ENCODE data around the gene APOC1. TPM values are rescaled to one million over a fixed set of nuclear protein-coding genes. Genes with fewer than 3 reads are reported as not detected.
A peak's percentile ranks its signal among the peaks of the same experiment; 100 is the strongest.
"Not testable (repeated sequence)": the region's sequence is repeated elsewhere in the genome, so short reads cannot be mapped to it uniquely, and the experiment has no call there.

Gene APOC1
- total RNA-seq, 1 experiment from 2014 or later, result 31.1 TPM

- Histone ChIP-seq H3F3A (ENCODE audit: insufficient read depth, low read depth) (no peaks in the 10 kb centered on the region; the same call in 1 of the 2 replicates), H3K79me2 (ENCODE audit: low read depth) (no peaks in the 10 kb centered on the region), H3K4me3 (no peak overlapping the region), H4K20me1 (ENCODE audit: insufficient read depth) (no peaks in the 10 kb centered on the region), H3K4me2 (no peak overlapping the region), H3K27me3 (ENCODE audit: insufficient read depth, low read depth) (0 out of 2 replicates have a peak, but pooled peaks cover 5% of the 10 kb centered on the region), H3K9me2 (ENCODE audit: insufficient read depth) (no peaks in the 10 kb centered on the region), H3K9me3 (ENCODE audit: insufficient read depth, low read depth) (no peaks in the 10 kb centered on the region), H2AFZ (no peak overlapping the region), H3K36me3 (ENCODE audit: low read depth) (no peaks in the 10 kb centered on the region), H3K27ac (no peak overlapping the region), H3K4me1 (replicated peaks; ENCODE audit: insufficient read depth) (no peaks in the 10 kb centered on the region)
- peak in 1 of 2 experiments; percentile 26 for DNase-seq
- TF ChIP-seq EZH2 (IDR thresholded peaks at IDR 0.05; ENCODE audit: low read depth), result no peak
- TF ChIP-seq CTCF (conservative IDR thresholded peaks at IDR 0.05), result no peak
- no TSS peak for BruUV-seq (replicated peaks)
- POLR2A ChIA-PET (ENCODE audit: unreplicated experiment), result no interaction called here
- CTCF ChIA-PET, result no interaction called here
- intact Hi-C loops (cut with micrococcal nuclease; ENCODE audit: unreplicated experiment), result no loop called here
Measured at GRCh38 chr19:44924243-44924725, 9.9 kb downstream of the APOC1 start.

DNA sequence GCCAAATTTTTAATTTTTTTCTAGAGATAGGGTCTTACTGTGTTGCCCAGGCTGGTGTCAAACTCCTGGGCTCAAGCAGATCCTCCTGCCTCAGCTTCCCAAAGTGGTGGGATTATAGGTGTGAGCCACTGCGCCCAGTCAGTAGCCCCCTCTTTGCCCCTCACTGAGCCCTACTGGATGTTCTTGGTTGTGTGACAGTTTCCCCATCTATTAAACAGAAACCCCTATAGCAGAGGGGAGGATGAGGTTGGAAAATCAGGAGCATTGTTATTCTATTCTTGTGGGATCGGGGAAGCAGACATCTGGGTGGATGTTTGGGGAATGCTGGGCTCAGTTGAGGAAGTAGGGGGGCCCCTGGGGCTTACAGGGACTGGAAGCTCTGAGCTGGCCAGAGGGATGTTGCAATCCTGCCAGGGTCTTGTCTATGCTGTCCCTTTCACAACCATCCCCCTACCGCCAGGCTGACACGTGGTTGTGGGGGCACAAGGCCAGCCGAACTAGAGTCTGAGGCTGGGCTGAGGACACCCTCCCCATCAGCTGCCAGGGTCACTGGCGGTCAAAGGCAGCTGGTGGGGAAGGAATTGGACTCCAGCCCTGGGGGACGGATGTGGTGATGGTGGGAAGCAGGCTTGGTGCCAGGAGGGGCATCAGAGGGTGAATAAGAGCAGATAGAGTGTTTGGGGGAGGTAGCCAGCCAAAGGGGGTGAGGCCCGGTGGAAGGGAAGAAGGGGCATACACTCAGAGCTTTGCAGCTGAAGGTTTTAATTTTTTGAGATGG lies 10.9 kb downstream of the APOC1 start:
- DNase-seq, result peak in 1 of 2 experiments; percentile 19
- H3K79me2 ChIP-seq (ENCODE audit: low read depth), result no peaks in the 10 kb centered on the region

GRCh38 chr19:44926245-44927077 lies 12.1 kb downstream of the APOC1 start:
- H3K36me3 ChIP-seq (ENCODE audit: low read depth); H4K20me1 ChIP-seq (ENCODE audit: insufficient read depth); H3K4me3 ChIP-seq; POLR2A ChIA-PET (ENCODE audit: unreplicated experiment); BruUV-seq (replicated peaks); H3K4me1 ChIP-seq (replicated peaks; ENCODE audit: insufficient read depth); H3F3A ChIP-seq (ENCODE audit: insufficient read depth, low read depth); H3K9me2 ChIP-seq (ENCODE audit: insufficient read depth); CTCF ChIA-PET; H3K79me2 ChIP-seq (ENCODE audit: low read depth); H3K9me3 ChIP-seq (ENCODE audit: insufficient read depth, low read depth); H3K27me3 ChIP-seq (ENCODE audit: insufficient read depth, low read depth); intact Hi-C loops (cut with micrococcal nuclease; ENCODE audit: unreplicated experiment); H3K27ac ChIP-seq; H2AFZ ChIP-seq: not testable (repeated sequence)
- peak in 1 of 2 experiments; percentile 30 for DNase-seq
- H3K4me2 ChIP-seq, result peak overlapping the region; percentile 54

More for the DNA sequence above, 10.9 kb downstream of the APOC1 start:
- no peaks in the 10 kb centered on the region for H3K36me3 ChIP-seq (ENCODE audit: low read depth)
- no peak overlapping the region for H3K4me3 ChIP-seq
- no peaks in the 10 kb centered on the region; the same call in 1 of the 2 replicates for H3F3A ChIP-seq (ENCODE audit: insufficient read depth, low read depth)
- intact Hi-C loops (cut with micrococcal nuclease; ENCODE audit: unreplicated experiment), result no loop called here
- TF ChIP-seq CTCF (conservative IDR thresholded peaks at IDR 0.05) (no peak), EZH2 (IDR thresholded peaks at IDR 0.05; ENCODE audit: low read depth) (no peak)
- CTCF ChIA-PET, result no interaction called here
- H3K27ac ChIP-seq, result no peak overlapping the region
- no peaks in the 10 kb centered on the region for H3K9me3 ChIP-seq (ENCODE audit: insufficient read depth, low read depth)
- H3K27me3 ChIP-seq (ENCODE audit: insufficient read depth, low read depth), result 0 out of 2 replicates have a peak, but pooled peaks cover 5% of the 10 kb centered on the region
- no peak overlapping the region for H2AFZ ChIP-seq
- no peaks in the 10 kb centered on the region for H3K9me2 ChIP-seq (ENCODE audit: insufficient read depth)
- no TSS peak for BruUV-seq (replicated peaks)
- H3K4me1 ChIP-seq (replicated peaks; ENCODE audit: insufficient read depth), result no peaks in the 10 kb centered on the region
- POLR2A ChIA-PET (ENCODE audit: unreplicated experiment), result no interaction called here
- no peaks in the 10 kb centered on the region for H4K20me1 ChIP-seq (ENCODE audit: insufficient read depth)
- no peak overlapping the region for H3K4me2 ChIP-seq

Data from PC-9 (cell line).